ENCODE measurements around the gene TNKS1BP1.

GRCh38 chr11:57276971-57277675 is 47.6 kb downstream of the TNKS1BP1 start:
- TF ChIP-seq CTCF (IDR thresholded peaks at IDR 0.05; ENCODE audit: low read depth, low read length, poor library complexity, severe bottlenecking), result no peak
- no peak for TF ChIP-seq EZH2phosphoT487 (IDR thresholded peaks at IDR 0.05; ENCODE audit: borderline replicate concordance, low read length)
